GM04504 (cell line): ENCODE measurements around the gene KPNB1.

Experiments used
- DNase-seq: peaks from one replicate; pipeline ENCODE4 v3.0.0-alpha.2; 2012; ENCODE audit warnings: low read depth

Gene KPNB1

DNA sequence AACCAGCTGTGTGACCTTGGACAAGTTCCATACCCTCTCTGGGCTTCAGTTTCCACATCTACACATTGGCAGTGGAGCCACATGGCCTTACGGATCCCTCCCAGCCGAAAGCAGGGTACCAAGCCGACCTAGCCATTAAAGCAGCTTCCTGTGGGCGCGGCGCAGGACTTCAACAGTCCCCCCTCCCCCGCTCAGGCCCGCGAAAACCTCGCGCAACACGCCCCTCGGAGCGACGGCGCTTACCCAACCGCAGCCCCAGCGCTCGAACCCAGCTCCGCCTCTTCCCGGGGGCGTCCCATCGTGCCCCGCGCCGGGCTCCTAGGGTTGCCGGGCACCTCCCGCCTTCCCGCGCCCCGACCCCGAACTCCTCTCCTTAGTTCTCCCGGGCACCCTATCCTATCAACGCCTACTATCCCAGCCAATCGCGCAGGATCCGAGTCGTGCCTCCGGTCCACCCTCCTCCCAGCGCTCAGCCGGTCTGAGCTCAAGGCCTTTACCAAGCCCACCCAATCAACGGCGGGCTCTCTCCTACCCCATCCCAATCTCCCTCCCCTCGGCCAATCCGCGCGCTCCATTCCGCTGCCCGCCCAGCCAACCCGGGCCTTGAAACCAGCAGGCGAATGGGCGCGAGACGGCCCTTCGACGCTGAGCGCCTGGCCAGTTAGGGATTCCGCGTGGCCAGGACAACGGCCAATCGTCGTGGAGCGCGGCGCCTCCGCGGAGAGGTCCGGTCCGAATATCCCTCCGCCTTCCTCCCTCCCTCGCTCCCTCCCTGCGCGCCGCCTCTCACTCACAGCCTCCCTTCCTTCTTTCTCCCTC lies at the start of gene KPNB1:
Gene KPNB1, plus strand, starts transcription at position 767 of the 819 bp plus-strand sequence. CDS start 326 bp downstream, outside the sequence.
- DNase-seq, result peak; percentile 100

DNA sequence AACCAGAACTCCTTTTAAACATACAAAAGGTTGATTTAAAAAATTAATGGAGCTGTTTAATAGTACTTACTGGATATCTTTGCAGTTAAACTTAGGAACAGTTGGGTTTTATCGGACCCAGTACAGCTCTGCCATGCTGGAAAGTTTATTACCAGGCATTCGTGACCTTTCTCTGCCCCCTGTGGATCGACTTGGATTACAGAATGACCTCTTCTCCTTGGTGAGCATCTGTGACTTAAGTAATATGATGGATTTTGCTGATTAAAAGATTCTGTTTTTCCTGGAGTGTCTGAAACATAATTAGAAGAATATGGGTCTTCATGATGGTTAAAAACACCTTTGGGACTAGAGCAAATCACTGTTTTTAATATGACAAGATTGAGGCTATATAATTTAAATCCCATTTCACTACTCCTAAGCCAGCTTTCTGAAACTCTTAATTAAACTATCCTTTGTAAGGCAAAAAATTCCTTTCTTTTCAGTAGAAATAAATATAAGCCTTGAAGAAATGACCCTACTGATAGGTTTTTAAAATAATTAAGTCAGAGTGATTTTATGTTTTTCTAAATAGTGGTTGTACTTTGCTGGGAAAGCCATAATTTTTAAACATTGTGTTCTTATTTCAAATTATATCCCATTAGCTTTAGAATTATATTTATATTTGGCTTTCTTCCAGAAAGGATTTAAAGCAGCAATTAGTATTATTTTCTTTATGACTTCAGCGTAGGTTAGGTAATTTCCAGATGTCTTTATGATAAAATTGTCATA lies 45.7 kb upstream of the KPNB1 start:
- no peak for DNase-seq

DNA sequence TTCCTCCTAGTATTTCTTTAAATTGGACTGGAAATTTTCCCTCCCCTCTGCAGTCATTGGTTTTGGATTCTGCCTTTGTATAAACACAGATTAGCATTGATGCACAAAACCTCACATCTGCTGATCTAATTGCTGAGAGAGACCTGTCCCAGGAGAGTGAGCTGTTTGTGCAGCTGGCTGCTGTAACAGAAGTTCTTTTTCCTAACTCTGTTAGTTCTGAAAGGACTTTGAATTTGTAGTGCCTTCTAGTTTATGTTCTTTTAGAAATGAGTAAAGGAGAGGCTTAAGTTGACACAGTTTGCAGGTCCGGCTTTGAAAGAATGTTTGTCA lies 45.2 kb upstream of the KPNB1 start:
- no peak for DNase-seq

DNA sequence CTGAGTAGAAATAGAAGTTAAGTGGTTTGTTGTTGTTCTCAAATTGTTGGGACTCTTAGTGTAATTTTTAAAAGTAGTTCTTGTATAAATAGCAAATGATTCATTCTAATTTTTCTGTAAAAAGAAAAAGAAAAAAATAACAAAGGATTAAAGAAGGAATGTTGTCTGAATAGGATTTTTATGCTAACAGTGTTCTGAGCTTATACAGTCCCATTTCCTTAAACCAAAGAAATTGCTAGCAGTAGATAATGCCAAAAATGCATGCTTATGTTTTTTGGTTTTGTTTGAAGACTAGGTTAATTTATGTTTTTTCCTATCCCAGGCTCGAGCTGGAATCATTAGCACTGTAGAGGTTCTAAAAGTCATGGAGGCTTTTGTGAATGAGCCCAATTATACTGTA lies 44.7 kb upstream of the KPNB1 start:
- no peak for DNase-seq

DNA sequence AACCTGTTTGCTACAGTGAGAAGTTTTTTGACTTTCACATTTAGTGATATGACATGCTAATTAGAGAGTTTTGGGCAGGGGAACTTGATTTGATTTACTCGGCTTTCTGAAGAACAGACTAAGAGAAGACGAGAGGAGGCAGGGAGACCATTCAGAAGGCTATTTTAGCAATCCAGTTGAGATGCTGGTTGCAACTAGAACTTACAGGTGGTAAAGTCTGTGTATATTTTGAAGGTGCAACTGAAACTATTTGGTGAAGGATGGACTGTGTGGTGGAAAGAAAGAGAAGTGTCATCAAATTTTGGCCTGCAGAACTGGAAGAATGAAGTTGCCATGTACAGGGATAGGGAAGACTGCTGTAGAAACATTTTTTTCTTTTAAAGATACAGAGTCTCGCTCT lies 42.2 kb upstream of the KPNB1 start:
- no peak for DNase-seq

DNA sequence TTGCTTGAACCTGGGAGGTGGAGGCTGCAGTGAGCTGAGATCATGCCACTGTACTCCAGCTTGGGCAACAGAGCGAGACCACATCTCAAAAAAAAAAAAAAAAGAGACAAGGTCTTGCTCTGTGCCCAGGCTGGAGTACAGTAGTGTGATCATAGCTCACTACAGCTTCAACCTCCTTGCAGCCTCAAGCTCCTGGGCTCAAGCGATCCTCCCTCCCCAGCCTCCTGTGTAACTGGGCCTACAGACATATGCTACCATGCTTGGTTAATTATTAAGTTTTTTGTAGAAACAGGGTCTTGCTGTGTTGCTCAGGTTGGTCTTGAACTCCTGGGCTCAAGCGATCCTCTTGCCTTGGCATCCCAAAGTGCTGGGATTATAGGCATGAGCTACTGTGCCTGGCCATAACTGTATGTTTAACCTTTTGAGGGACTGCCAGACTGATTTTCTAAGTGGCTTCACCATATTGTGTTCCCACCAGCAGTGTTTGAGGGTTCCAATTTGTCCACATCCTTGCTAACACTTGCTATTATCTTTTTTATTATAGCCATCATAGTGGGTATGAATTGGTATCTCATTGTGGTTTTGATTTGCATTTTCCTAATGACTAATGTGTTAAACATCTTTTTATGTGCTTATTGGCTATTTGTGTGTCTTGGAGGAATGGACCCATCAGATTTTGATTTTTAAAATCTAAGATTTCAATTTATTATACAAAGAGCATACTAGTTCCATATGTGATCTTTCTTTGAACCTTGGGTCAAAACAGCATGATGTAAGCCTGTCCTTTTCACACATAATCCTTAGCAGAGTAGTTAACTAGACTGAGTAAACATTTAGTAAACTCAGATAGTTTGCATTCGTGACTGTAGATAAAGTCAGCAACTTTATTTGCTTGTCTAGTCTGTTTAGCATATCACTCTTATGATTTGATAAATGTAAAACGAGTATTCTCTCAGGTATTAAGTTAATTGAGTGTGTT lies 38.1 kb upstream of the KPNB1 start:
- no peak for DNase-seq

DNA sequence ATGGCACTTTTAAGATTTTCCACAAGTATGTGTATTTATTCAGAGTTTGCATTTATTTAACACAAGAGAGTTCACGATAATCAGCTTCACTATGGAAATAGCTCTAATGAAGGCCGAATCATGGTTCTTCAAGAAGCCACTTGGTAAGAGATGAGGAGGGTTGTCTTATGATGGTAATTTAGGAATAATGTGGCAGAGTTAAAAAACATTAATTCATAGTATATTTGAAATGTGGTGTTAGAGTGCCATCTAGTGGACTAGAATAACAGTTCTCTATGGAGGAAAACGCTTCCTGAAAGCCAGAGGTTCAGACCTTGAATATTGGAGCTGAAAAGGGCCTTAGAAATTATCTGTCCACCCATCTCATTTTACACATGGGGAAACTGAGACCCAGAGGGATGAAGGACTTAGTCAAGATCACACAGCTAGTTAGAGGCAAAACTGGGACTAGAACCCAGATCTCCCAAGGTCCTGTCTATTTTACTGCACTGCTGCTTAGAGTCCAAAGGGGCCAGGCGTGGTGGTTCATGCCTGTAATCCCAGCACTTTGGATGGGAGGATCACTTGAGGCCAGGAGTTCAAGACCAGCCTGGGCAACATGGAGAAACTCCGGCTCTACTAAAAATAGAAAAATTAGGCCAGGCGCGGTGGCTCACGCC lies 33.8 kb upstream of the KPNB1 start:
- DNase-seq, result peak; percentile 17

DNA sequence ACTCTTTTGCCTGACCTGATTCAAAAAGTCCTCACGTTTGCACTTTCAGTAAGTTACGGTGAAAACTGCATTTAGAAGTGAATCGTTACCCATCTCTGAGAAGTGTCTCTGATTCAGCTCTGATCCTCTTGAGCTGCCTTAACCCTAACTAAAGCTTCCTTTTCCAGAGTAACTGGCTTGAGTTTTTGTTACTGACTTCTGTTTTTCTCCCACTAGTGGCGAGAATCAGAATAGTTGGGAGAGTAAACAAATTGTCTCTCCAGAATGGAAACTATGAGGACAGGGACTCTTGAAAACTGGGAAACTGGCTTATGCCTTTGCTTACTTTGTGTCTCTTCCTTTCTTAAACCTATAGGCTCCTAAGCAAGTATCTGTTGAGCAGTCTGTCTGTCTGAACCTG lies 31.3 kb upstream of the KPNB1 start:
- no peak for DNase-seq

DNA sequence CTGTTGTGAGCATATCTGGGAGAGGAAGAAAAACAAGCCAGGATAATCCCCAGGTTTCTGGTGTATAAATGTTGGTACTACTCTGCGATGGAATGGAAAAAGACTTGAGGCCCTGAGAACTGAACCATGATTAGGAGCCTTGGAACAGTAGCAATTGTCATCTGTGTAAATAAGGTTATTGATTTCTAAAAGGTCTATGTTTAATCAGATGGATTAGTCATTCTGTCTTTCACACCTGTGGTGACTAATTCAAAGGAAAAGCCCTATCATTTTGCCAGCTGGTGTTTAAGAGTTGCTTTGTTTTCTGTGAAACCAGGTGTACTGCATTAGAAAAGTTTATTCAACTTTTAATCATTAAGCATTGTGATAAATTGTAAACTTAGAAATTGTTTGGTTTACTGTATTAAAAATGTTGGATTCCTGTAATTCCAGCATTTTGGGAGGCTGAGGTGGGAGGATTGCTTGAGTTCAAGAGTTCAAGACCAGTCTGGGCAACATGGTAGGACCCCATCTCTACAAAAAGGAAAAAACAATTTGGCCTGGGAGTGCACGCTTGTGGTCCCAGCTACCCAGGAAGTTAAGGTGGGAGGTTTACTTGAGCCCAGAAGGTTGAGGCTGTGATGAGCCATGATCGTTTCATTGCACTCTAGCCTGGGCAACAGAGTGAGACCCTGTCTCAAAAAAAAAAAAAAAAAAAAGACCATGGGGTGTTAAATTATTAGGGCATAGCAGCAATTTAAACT lies 29.0 kb upstream of the KPNB1 start:
- DNase-seq, result no peak

DNA sequence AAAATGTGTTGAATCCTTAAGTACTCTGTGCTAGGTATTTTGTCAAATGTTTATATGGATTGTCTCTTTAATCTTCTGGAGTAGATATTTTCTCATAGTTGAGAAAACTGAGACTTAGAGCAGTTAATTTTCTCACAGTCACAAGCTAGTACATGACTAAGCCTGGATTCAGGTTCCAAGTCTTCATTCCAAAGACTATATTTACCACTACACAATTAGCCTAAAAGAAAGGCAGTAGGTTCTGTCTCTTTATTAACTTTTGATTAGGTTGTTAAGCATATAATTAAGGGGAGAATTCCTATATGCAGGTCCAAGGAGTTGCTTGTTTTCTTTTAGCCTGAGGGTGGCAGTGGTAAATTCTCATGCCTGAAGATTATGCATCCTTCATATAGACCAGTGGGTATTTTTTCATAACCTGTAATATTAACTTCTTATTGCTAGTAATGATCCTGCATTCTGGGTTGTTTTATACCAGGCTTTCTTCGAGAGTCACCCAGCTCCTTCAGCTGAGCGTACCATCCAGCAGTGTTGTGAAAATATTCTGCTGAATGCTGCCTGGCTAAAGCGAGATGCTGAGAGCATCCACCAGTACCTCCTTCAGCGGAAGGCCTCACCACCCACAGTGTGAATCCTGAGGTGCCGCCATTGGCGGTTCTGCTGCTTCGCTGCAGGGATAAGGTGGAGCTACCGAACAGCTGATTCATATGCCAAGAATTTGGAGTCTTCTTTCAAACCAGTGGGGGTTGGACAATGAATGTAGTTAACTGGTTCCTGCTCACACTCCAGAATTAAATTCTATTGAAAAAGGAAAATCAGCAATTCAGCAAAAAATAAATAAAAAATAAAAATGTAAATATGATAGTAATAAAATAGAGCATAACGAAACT lies 28.2 kb upstream of the KPNB1 start:
- peak; percentile 63 for DNase-seq

DNA sequence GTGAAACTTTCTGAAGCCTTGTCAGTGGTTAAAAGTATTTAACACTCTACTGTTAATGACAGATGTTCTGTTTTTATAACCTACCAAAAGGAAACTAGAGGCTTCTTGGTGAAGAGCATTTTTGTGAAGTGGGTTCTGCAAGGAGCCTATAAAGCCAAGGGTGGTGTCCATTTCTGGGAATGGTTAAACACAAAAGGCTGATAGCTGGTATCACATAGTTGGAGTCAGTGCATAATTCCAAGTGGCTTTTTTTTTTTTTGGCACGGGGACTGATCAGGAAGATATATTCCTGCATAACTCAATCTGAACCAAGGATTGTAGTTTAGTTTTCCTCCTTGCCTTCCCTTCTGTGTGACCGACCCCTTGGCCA lies 27.6 kb upstream of the KPNB1 start:
- DNase-seq, result no peak

DNA sequence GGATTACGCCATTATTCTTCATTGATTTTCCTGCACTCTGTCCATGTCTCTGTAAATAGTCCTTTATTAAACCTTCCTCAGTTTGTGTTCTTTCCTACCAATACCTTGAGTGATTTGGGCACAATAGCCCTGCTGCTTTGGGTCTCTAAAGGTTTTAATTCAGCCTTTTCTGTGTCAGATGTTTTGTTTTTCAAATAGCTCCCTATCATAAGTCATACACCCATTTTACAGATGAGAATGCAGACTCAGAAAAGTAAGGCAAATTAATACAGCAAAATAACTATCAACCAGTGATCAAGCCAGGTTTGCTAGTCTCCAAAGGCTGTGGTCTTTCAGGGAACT lies 25.0 kb upstream of the KPNB1 start:
- no peak for DNase-seq

DNA sequence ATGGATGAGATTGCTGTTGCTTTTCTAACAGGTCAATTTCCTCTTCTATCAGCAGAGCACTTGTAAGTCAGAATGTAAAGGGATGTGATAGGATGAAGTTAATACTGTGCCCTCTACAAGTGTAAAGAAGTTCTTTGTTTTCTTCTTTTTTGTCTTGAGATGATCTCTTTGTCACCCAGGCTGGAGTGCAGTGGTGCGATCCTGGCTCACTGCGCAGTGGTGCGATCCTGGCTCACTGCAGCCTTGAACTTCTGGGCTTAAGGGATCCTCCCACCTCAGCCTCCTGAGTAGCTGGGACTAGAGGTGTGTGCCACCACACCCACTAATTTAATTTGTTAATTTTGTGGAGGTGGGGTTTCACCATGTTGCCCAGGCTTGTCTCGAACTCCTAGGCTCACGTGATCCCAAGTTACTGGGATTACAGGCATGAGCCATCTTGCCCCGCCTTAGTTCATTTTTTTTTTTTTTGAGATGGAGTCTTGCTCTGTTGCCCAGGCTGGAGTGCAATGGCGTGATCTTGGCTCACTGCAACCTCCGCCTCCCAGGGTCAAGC lies 21.6 kb upstream of the KPNB1 start:
- no peak for DNase-seq

DNA sequence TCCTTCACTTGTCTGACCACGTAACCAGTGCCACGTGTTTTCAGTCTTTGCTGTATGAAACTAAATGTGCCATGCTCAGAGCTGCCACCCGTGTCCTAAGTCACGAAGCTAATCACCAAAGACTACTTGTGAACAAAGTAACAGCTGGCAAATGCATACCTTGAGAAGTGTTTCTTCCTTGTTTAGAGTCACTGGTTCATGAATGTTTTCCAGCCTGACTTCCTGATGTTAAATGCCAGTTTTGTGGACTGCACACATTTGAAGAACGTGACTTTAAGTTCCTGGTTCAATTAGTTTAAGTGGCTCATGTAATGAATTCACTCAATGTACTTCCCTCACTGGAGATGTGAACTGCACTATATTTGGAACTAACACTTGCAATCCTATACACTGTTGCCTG lies 19.9 kb upstream of the KPNB1 start:
- no peak for DNase-seq

DNA sequence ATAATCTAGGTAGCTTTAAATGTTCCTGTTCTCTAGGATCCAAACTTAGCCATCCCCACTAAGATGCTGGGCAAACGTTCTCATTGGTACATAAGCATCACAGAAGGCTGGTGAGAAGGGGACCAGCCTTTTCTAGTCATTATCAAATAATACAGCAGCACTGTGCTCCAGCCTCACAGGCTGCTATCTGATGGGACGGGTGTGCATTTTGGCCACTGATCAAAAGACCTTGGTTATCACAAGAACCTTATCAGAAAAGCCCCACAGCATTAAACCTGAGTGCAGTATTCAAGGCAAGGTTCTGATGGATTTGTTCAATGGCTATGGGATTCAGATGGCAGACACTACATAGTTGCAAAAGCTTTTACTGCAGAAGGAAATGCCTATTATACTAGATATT lies 19.1 kb upstream of the KPNB1 start:
- no peak for DNase-seq

DNA sequence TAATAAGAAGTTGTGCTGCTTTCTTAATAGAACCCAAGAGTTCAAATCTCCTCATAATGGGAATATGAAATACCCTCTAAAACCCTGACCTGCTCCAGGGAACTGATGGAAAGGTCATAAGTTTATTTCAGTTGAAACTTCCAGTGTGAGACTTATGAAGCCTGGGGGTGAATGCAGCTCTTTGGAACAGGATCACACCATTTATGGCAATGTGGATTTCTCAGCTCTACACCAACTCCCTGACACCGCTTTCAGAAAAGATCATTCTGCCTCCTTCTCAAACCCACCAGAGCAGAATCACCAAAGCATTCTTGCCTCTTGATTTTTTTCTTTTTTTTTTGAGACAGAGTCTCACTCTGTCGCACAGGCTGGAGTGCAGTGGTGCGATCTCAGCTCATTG lies 16.7 kb upstream of the KPNB1 start:
- no peak for DNase-seq

DNA sequence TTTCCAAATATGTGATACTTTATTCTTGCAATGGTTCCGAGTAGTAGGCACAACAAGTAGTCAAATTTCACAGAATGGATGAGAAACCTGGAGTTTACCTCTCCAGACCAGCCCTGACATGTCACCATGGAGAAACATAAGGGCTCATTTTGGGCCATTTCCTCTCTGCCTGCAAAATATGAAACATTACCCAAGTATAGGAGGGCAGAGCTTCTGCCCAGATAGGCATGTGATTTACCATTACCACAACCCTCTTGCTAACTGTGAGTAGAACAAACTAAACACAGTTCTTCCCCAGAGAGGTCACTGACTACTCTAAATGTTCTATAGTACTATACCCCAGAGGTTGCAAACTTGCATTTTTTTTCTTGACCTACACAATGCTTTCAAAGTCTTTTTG lies 15.7 kb upstream of the KPNB1 start:
- DNase-seq, result no peak

DNA sequence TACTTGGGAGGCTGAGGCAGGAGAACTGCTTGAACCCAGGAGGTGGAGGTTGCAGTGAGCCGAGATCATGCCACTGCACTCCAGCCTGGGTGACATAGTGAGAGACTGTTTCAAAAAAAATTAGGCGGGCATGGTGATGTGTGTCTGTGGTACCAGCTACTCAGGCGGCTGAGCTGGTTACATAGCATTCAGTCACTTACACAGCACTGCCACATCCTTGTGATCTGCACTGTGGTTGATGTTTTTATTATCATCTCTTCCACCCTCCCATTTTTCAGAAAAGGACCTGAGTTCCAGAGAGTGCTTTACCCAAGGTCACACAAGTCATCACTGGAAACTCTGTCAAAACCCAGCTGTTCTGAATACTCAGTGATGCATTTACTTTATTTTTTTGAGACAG lies 14.8 kb upstream of the KPNB1 start:
- DNase-seq, result no peak

DNA sequence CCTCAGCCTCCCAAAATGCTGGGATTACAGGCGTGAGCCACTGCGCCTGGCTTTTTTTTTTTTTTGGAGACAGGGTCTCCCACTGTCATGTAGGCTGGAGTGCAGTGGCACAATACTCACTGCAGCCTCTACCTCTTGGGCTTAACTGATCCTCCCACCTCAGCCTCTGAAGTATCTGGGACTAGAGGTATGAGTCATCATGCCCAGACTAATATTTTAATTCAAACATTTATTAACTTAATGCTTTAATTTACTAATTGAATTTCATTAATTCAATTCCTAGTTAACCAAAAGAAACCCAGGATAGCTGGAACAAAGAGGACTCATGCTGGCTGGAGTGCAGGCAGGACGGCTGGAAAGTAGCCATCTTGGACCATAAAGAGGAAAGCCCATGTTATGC lies 14.0 kb upstream of the KPNB1 start:
- DNase-seq, result no peak
